HEK293T (cell line): Measurements from ENCODE around the gene KLHL17.

Source experiments
- ARNT ChIP-seq: fragments of 450-650 bp; IDR thresholded peaks from 2 replicates; pipeline ENCODE4 v1.6.1; 2017; ENCODE audit warnings: mild to moderate bottlenecking
- BHLHE40 ChIP-seq: fragments of 450-650 bp; IDR thresholded peaks from 2 replicates; pipeline ENCODE4 v1.6.1; 2016; ENCODE audit warnings: mild to moderate bottlenecking, moderate library complexity, borderline replicate concordance
- ELF4 ChIP-seq: fragments of 450-650 bp; IDR thresholded peaks from 2 replicates; pipeline ENCODE4 v1.6.1; 2017; ENCODE audit warnings: antibody characterized with exemption
- FOXA1 ChIP-seq: fragments of 450-650 bp; IDR thresholded peaks from 2 replicates; pipeline ENCODE4 v1.6.1; 2016; ENCODE audit warnings: mild to moderate bottlenecking
- FOXK2 ChIP-seq: fragments of 450-650 bp; IDR thresholded peaks from 2 replicates; pipeline ENCODE4 v1.6.1; 2016; ENCODE audit warnings: mild to moderate bottlenecking
- FOXM1 ChIP-seq: fragments of 450-650 bp; IDR thresholded peaks from 2 replicates; pipeline ENCODE4 v1.6.1; 2017; ENCODE audit warnings: mild to moderate bottlenecking, borderline replicate concordance
- HDGF ChIP-seq: fragments of 450-650 bp; IDR thresholded peaks from 2 replicates; pipeline ENCODE4 v1.6.1; 2017; ENCODE audit warnings: antibody characterized with exemption, borderline replicate concordance
- L3MBTL2 ChIP-seq: fragments of 450-650 bp; conservative IDR thresholded peaks from 2 replicates; pipeline ENCODE4 v1.6.1; 2016; ENCODE audit warnings: mild to moderate bottlenecking
- LEF1 ChIP-seq: fragments of 450-650 bp; IDR thresholded peaks from 2 replicates; pipeline ENCODE4 v1.6.1; 2017; ENCODE audit warnings: mild to moderate bottlenecking, borderline replicate concordance
- NFRKB ChIP-seq: fragments of 450-650 bp; IDR thresholded peaks from 2 replicates; pipeline ENCODE4 v1.6.1; 2016; ENCODE audit warnings: mild to moderate bottlenecking, moderate library complexity
- SP1 ChIP-seq: fragments of 450-650 bp; IDR thresholded peaks from 2 replicates; pipeline ENCODE4 v1.6.1; 2017
- SUZ12 ChIP-seq: fragments of 450-650 bp; IDR thresholded peaks from 2 replicates; pipeline ENCODE4 v1.6.1; 2016; ENCODE audit warnings: mild to moderate bottlenecking
- TARDBP ChIP-seq: fragments of 450-650 bp; IDR thresholded peaks from 2 replicates; pipeline ENCODE4 v1.6.1; 2016
- ZNF384 ChIP-seq: fragments of 450-650 bp; IDR thresholded peaks from 2 replicates; pipeline ENCODE4 v1.6.1; 2016

DNA sequence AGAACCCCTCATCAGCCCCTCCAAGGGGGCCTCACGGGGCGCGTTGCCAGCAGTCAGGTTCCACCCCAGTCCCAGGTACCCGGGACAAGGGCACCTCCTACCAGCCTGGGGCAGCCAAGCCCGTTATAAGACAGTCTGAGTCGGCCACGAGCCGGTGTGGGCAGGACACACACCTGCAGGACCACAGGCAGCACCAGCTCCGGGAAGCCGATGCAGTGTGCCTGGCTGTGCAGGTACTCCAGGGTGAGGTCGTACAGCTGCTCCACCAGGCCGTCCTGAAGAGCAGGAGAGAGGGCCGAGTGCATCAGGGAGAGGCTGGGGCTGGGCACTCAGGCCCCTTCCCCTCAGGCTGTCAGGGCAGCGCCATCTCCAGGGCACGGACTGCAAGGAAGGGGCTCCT, 12.4 kb upstream of the KLHL17 start:
- TF ChIP-seq BHLHE40 (no peak), FOXM1 (no peak), ZNF384 (no peak), L3MBTL2 (no peak), ELF4 (no peak), SUZ12 (no peak), HDGF (no peak), NFRKB (no peak), LEF1 (no peak), ARNT (no peak), FOXK2 (no peak), FOXA1 (no peak), SP1 (no peak), TARDBP (no peak)
